Lower leg skin (tissue), 3 donors: ENCODE data around the gene ADGRG6.

Experiments used
- POLR2A ChIP-seq, 2 donors: fragments of 450-650 bp; IDR thresholded peaks; one replicate each; pipeline ENCODE4 v1.6.1; 2016 to 2017; ENCODE audit warnings: antibody characterized with exemption in 2 of 2, mild to moderate bottlenecking in 1 of 2, moderate library complexity in 1 of 2
- TF ChIP-seq, protein P1 (sequence below), 3 donors: fragments of 450-650 bp; IDR thresholded peaks; one replicate each; pipeline ENCODE4 v1.5.1; 2016; ENCODE audit warnings: antibody characterized with exemption in 3 of 3, mild to moderate bottlenecking in 3 of 3, moderate library complexity in 2 of 3

DNA sequence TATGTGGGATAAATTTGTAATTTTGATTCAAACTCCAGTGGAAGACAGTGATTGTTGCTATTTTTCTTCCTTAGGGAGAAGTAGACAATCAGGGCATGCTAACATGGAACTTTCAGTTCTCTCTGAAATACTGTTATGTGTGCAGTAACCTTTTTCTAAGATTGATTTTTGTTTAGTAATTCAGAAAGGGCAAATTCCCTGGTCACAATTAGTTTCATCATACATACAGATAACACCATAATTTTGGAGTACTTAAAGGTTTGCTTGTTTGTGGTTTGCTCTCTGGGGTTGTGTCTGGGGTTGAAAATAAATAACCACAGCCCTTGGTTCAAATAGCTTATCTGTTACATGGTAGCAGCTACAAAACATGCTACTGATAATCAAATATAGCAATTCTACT, 34.4 kb downstream of the ADGRG6 start:
- TF ChIP-seq, protein P1, sequence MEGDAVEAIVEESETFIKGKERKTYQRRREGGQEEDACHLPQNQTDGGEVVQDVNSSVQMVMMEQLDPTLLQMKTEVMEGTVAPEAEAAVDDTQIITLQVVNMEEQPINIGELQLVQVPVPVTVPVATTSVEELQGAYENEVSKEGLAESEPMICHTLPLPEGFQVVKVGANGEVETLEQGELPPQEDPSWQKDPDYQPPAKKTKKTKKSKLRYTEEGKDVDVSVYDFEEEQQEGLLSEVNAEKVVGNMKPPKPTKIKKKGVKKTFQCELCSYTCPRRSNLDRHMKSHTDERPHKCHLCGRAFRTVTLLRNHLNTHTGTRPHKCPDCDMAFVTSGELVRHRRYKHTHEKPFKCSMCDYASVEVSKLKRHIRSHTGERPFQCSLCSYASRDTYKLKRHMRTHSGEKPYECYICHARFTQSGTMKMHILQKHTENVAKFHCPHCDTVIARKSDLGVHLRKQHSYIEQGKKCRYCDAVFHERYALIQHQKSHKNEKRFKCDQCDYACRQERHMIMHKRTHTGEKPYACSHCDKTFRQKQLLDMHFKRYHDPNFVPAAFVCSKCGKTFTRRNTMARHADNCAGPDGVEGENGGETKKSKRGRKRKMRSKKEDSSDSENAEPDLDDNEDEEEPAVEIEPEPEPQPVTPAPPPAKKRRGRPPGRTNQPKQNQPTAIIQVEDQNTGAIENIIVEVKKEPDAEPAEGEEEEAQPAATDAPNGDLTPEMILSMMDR (IDR thresholded peaks at IDR 0.05) = no peak
- TF ChIP-seq POLR2A (IDR thresholded peaks at IDR 0.05) = no peak
